Body of pancreas (tissue), 4 donors: ENCODE data around the gene AGBL4. TPM values are rescaled to one million over a fixed set of nuclear protein-coding genes. Genes with fewer than 3 reads are reported as not detected.

Source experiments
- ATAC-seq: fragments of 150-250 bp; one replicate; pipeline ENCODE4 v1.9.1; 2016
- DNase-seq, 4 donors: peaks; one replicate each; pipeline ENCODE4 v3.0.0-alpha.2; 2019
- H3K27ac ChIP-seq, 4 donors: fragments of 200-600 bp; sonication (generic); 1 replicate in 3 of 4; 2 replicates in 1 of 4; pipeline versions ENCODE4 v1.5.1 to v1.6.1; 2016 to 2019; ENCODE audit warnings: mild to moderate bottlenecking in 1 of 4, mixed read lengths in 1 of 4, moderate library complexity in 1 of 4
- H3K27me3 ChIP-seq, 2 donors: fragments of 200-600 bp; sonication (generic); one replicate each; pipeline ENCODE4 v1.6.0; 2016; ENCODE audit warnings: mild to moderate bottlenecking in 1 of 2
- H3K36me3 ChIP-seq, 2 donors: fragments of 200-600 bp; sonication (generic); replicated peaks in 1 of 2; 2 replicates each; pipeline ENCODE4 v1.5.1; 2016; ENCODE audit warnings: low read depth in 2 of 2; ENCODE audit not compliant: insufficient read depth in 1 of 2
- H3K4me1 ChIP-seq: fragments of 200-600 bp; sonication (generic); one replicate; pipeline ENCODE4 v1.6.0; 2016
- H3K4me3 ChIP-seq, 2 donors: fragments of 200-600 bp; sonication (generic); 1 replicate in 1 of 2; 2 replicates in 1 of 2; pipeline ENCODE4 v1.5.1; 2016 to 2019
- H3K9me3 ChIP-seq, 3 donors: fragments of 200-600 bp; sonication (generic); 1 replicate in 2 of 3; 2 replicates in 1 of 3; pipeline ENCODE4 v1.5.1; 2016
- CTCF ChIP-seq, 7 experiments: fragments of 450-650 bp in 4 of 7; fragments of 200-600 bp in 3 of 7; sonication (generic) in 3 of 7; IDR thresholded peaks; one replicate each; pipeline ENCODE4 v1.5.1; 2016 to 2019; ENCODE audit warnings: antibody characterized with exemption in 7 of 7
- POLR2A ChIP-seq, 3 donors: fragments of 450-650 bp; IDR thresholded peaks; one replicate each; pipeline ENCODE4 v1.6.1; 2016; ENCODE audit warnings: antibody characterized with exemption in 3 of 3, mild to moderate bottlenecking in 2 of 3
- WGBS, 2 donors: methylation state at CpG; one replicate each; pipeline ENCODE4 v1.1.5; 2017; 5-methylcytosine and 5-hydroxymethylcytosine counted together
- intact Hi-C: fragments of 100-400 bp; cut with DNase I; formaldehyde crosslinking; loops from one replicate; pipeline ENCODE4 v1.15.1; 2023
- total RNA-seq, 2 donors: library from RNA; depleted of rRNA; stranded (reverse); fragments of >200 nt; gene quantifications; one replicate each; pipeline ENCODE4 v1.1.0, GENCODE V29; 2016

Gene AGBL4
- total RNA-seq, 2 donors from 2014 or later = 0.33 to 0.78 TPM

DNA sequence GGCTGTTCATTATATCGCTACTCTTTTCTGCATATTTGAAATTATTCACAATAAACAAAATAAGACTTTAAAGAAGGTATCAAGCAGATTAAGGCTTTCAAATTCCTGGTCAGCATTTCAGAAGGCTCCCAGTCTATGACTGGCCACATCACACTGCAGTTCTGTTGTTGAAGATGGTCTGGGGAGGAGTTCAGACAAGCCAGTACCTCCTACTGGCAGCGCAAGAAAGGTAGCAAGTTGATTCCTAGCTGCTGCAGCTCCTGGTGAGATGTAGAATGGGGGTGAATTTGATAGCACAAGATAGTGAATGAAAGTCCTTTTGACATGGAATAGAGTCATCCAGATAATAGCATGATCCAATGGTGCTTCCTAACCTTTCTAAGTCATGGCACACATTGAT lies 1158.8 kb downstream of the AGBL4 start:
- ATAC-seq (no peak), DNase-seq (no peak)
- no peak overlapping the region for H3K4me3 ChIP-seq
- WGBS, 2 donors = 41 to 44% methylated on average over 2 of the region's 2 CpGs
- H3K9me3 ChIP-seq = peaks cover 0 to 8% (median 0%) of the 10 kb centered on the region in 3 donors
- no peaks in the 10 kb centered on the region for H3K36me3 ChIP-seq
- no peaks in the 10 kb centered on the region for H3K4me1 ChIP-seq
- intact Hi-C loops = no loop called here
- no peak overlapping the region for H3K27ac ChIP-seq
- TF ChIP-seq CTCF (IDR thresholded peaks at IDR 0.05) (no peak), POLR2A (IDR thresholded peaks at IDR 0.05) (no peak)
- no peaks in the 10 kb centered on the region for H3K27me3 ChIP-seq

GRCh38 chr1:48859456-48859855 lies 1164.3 kb downstream of the AGBL4 start:
- no peaks in the 10 kb centered on the region for H3K36me3 ChIP-seq
- H3K27ac ChIP-seq = no peak overlapping the region
- ATAC-seq (no peak), DNase-seq (no peak)
- peaks cover 0 to 8% (median 0%) of the 10 kb centered on the region in 3 donors for H3K9me3 ChIP-seq
- intact Hi-C loops = no loop called here
- no peak for TF ChIP-seq POLR2A (IDR thresholded peaks at IDR 0.05)
- H3K4me1 ChIP-seq = no peaks in the 10 kb centered on the region
- 33 to 39% methylated on average over 2 of the region's 2 CpGs for WGBS, 2 donors
- H3K4me3 ChIP-seq = no peak overlapping the region
- H3K27me3 ChIP-seq = no peaks in the 10 kb centered on the region

DNA sequence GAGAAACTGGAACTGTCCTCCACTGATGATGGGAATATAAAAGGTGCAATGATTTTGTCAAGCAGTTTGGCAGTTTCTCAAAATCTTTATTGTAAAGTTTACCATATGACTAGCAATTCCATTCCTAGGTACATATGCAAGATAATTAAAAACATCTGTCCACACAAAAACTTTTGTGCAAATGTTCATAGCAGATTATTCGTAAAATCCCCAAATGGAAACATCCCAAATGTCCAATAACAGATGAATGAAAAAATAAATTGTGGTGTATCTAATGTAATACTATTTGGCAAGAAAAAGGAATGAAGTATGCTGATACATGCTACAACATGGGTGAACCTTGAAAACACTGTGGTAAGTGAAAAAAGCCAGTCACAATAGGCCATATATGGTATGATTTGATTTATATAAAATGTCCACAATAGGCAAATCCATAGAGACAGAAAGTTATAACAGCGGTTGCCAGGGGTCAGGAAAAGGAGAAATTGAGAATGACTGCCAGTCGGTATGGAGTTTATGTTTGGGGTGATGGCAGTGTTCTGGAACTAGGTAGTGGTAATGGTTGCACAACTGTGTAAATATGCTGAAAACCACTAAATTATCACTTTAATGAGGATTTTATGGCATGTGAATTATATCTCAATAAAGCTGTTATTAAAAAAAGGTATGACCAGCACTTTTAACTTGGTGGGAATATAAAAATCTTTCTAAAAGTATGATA lies 1165.4 kb downstream of the AGBL4 start:
- Histone ChIP-seq H3K4me1 (no peaks in the 10 kb centered on the region), H3K9me3 (peaks cover 0 to 8% (median 0%) of the 10 kb centered on the region in 3 donors), H3K36me3 (no peaks in the 10 kb centered on the region), H3K4me3 (no peak overlapping the region), H3K27ac (no peak overlapping the region), H3K27me3 (no peaks in the 10 kb centered on the region)
- intact Hi-C loops = no loop called here
- ATAC-seq (no peak), DNase-seq (no peak)
- WGBS, 2 donors = 50 to 54% methylated on average over 3 of the region's 3 CpGs
- no peak for TF ChIP-seq POLR2A (IDR thresholded peaks at IDR 0.05)
- TF ChIP-seq CTCF (IDR thresholded peaks at IDR 0.05) = no peak

DNA sequence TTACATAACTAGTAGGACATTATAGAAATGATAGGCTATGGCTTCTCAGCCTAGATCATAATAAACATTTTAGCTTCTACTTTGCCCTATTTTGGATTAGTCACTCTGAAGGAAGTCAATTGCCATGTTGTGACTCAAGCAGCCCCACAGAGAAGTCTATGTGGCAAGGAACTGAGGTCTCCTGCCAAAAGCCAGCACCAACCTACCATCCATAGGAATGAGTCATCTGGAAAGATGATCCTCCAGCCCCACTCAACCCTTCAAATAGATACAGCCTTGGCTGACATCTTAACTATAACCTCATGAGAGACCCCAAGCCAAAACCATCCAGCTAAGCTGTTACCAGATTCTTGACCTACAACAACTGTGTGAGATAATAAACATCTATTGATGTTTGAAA lies 1170.7 kb downstream of the AGBL4 start:
- H3K4me3 ChIP-seq = no peak overlapping the region
- no peaks in the 10 kb centered on the region for H3K4me1 ChIP-seq
- TF ChIP-seq CTCF (IDR thresholded peaks at IDR 0.05) (no peak), POLR2A (IDR thresholded peaks at IDR 0.05) (no peak)
- no peak overlapping the region for H3K27ac ChIP-seq
- ATAC-seq (no peak), DNase-seq (no peak)
- no peaks in the 10 kb centered on the region for H3K27me3 ChIP-seq
- no peaks in the 10 kb centered on the region for H3K9me3 ChIP-seq
- intact Hi-C loops = no loop called here
- no peaks in the 10 kb centered on the region for H3K36me3 ChIP-seq

DNA sequence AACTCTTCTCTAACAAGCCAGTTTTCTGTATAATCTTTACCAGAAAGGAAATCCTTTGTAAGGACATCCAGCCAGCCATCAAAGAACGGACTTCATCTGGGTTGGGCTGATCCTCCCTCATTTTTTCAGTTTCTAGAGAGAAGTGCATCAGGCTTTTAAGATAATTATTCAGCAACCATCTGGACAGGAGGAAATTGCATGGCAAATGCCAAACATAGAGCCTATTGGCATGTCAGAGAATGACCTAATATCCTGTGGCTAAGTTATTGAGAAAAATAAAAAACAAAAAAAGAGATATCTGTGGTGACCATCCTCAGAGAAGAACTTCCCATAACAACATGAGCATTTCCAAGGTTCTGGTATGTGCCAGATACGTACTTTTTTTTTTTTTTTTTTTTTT lies 1172.1 kb downstream of the AGBL4 start:
- Histone ChIP-seq H3K27me3 (no peaks in the 10 kb centered on the region), H3K27ac (no peak overlapping the region), H3K4me1 (no peaks in the 10 kb centered on the region), H3K4me3 (no peak overlapping the region), H3K9me3 (no peaks in the 10 kb centered on the region), H3K36me3 (no peaks in the 10 kb centered on the region)
- DNase-seq (no peak), ATAC-seq (no peak)
- TF ChIP-seq CTCF (IDR thresholded peaks at IDR 0.05) (no peak), POLR2A (IDR thresholded peaks at IDR 0.05) (no peak)
- intact Hi-C loops = no loop called here
- WGBS, 2 donors = 26 to 28% methylated on average over 2 of the region's 2 CpGs
